ENCODE data around the gene SBF1.

The SBF1 gene

DNA sequence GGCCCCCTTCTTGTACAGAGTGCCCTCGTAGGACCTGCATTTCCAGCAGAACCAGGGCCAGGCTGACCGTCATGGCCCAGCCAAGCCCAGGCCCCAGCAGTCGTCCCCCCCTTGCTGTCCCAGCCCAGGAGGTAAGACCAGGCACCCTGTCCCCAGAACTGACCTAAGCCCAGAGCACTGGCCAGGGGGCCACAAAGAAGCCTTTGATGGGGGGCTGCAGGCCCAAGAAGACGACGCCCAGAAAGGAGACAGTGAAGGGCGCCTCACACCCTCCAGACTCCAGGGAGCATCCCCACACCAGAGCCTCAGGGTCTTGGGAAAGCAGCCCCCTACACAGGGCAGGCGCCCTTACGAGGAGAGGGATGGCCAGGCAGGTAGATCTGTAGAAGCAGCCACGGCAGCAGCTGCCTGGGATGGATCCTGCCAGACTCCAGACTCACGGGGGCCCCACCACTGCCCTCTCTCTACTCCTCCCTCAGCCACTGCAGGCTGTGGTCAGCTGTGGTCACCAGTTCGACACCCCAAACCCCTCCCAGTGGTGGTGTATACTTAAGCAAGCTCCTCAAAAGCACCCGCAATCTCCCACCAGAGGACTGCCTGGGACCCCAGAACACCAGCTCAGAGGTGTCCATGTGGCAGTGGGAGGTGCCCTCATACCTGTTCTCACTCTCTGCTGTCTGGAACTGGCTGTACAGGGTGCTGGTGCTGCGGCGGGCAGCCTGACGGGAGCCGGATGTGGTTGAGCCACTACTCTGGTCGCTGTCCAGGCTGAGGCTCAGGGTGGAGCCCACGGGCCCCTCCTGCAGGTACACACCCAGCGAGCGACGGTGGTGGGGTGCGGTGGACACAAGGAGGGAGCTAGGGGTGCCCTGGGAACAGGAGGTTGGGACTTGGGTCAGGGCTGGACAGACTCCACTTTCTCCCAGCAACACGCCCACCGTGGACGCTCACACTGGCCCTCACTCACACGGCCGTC lies 27.0 kb downstream of the SBF1 start:
- DNase-seq (ENCODE audit: low read depth), result no peak
- H3K4me3 ChIP-seq (ENCODE audit: low read depth, low read length), result no peak overlapping the region

DNA sequence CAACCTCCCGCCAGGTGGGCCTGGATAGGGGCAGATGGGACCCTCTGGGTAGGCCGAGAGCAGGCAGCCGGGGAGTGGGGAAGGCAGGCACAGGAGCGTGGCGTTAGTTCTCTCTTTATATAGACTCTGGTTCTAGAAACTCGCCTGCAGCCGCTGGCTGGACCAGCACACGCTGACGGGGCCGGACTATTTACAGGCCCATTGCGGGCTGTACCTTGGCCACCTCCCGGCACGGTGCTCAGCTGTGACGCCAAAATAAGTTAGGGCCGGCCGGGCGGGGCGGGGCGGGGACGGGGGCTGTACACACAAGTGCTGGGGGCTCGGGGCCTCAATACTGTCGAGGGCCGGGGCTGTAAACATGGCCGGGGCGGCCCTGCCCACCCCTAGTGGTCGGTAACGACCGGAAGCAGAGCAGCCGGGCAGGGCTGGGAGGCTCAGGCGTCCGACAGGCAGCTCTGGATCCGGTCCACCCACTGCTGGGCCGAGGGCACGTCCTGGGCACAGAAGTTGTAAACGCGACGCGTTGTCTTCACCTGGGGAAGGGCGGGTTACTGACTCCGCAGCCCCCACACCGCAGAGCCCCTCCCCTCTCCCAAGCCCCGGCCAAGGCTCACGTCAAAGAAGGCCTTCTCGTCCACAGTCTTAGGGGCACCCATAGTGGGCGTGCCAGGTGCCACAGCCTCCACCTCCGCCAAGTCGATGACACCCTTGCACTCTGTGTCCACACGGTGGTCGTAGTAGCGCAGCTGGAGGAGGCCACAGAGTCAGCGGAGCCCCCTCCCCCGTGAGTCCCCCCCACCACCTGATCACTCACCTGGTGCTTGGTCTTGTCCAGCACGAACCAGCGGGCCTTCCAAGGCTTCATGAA lies 27.9 kb downstream of the SBF1 start:
- H3K4me3 ChIP-seq (ENCODE audit: low read depth, low read length), result no peak overlapping the region
- DNase-seq (ENCODE audit: low read depth), result no peak

DNA sequence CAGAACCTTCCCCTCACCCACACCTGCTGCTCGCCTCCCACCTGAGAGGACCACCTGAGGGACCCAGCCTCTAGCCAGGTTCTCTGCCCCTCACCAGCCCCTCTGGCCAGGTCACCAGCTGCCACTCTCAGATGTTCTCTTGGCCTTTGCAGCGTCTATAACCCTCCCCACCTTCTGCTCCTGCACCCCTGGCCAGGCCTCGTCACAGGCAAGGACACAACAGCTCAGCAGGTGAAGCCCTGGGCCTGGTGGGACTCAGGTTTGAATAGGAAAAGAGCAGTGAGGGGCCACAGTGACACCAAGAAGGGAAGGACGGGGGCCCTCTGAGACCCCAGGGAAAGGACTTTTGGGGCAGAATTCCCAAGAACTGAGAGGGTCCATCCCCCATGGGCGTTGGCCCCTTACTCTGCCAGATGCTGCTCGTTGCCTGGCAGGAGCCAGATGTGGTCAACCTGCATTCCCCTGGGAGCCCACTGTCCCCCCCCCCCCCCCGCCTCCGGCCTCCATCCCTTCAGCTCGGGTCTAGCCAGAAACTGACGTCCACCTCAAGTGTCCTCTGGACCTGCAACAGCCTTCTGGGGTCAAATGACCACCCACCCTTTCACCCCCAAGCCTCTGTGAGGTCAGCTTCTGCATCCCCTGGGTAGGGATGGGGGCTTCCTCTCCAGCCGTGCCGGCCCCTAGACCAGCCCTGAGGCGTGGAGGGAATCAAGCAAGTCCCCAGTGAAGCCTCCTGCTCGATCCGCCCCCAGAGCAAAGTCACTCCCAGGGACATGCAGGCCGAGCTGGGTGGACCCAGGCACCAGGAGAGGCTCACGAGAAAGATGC lies 28.7 kb downstream of the SBF1 start:
- H3K4me3 ChIP-seq (ENCODE audit: low read depth, low read length), result no peak overlapping the region
- DNase-seq (ENCODE audit: low read depth), result no peak

GRCh38 chr22:50445071-50445879 lies 29.6 kb downstream of the SBF1 start:
- no peak for DNase-seq (ENCODE audit: low read depth)
- H3K4me3 ChIP-seq (ENCODE audit: low read depth, low read length), result no peak overlapping the region

DNA sequence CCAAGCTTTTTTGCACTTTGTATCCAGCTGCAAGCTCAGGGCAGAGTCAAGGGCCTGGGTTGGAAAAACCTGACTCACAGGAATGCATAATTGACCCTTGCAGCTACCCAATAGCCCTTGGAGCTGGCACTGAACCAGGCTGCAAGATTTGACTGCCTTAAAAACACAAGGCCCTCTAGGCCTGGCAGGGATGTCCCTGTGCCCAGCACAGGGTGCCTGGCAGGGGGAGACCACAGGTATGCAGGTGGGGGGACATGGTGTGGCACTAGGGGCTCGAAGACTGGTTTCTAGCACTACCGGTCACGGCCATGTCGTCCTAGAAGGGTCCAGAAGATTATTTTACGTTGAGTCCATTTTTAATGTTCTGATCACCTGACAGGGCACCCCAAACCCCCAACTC lies 30.2 kb downstream of the SBF1 start:
- peak; percentile 30 for DNase-seq (ENCODE audit: low read depth)
- no peak overlapping the region for H3K4me3 ChIP-seq (ENCODE audit: low read depth, low read length)

DNA sequence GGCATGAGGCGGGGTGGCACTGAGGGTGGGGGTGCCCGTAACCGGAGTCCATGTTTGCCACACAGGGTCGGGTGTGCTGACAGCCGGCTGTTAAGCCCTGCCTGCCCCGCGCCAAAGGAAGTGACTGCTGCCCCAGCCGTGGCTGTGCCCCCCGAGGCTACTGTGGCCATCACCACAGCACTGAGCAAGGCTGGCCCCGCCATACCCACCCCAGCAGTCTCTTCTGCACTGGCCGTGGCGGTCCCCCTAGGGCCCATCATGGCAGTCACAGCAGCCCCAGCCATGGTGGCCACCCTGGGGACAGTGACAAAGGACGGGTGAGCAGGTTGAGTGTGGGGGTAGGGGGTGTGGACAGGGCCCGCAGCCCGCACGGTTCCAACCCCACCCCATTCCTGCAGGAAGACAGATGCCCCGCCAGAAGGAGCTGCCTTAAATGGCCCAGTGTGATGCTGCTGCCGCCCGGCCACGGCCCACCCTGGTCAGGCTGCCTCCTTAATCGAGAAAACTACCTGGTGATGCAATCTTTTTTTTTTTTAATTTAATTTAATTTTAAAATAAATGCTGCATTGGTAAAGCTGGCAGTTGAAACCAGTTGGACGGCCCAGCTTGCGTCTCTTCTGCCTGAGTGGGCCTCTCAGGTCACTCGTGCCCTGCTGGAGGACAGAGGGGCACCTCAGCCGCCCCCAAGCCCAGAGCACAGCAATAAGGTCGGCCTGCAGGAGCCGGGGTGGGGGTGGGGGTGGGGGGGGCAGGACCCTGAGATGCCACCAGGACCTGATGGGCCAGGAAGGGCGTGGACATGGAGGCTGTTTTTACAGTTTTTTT lies 30.8 kb downstream of the SBF1 start:
- H3K4me3 ChIP-seq (ENCODE audit: low read depth, low read length), result no peak overlapping the region
- no peak for DNase-seq (ENCODE audit: low read depth)

DNA sequence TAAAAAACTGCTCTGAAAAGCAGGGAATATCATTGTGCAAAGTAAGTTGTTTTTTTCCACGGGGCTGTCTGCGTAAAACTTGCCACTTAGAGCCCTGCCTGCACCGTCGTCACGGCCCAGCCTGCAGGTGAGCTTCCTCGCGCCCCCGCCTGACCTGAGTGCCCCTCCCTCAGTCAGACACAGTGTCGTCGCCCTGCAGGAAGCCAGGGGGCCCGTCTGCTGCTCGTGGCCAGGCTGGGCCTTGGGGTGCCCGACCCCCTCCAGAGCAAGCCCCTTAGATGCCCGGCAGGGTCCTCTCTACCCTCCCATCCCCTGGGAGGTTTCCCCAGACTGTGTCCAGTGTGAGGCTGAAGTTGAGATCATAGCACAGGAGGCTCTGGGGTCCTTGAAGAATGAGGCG lies 31.6 kb downstream of the SBF1 start:
- no peak overlapping the region for H3K4me3 ChIP-seq (ENCODE audit: low read depth, low read length)
- no peak for DNase-seq (ENCODE audit: low read depth)

DNA sequence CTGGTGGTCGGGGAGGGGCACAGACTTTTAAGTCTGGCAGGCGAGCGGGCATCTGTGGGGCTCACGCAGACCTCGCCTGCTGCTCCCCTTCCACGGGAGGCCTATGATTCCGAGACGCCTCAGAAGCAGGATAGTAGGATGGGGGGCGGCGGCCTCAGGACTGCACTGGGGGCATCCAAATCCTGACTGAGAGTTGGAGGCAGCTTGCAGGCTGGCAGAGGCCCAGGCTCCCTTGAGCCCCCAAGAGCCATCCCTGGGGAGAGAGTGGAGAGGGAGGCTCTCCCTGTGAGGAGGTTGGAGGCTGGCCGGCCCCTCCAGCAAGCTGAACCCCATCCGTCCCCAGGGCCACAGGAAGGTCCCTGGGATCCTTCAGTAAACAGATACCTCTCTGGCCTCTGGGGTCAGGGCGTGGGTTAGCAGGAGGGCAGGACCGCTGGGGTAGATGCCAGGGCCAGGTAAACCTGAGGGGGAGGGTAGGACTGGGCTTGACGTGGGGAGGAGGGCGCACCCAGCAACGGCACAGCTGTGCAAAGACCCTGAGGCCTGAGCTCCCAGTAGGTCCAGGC lies 33.3 kb downstream of the SBF1 start:
- no peak for DNase-seq (ENCODE audit: low read depth)
- H3K4me3 ChIP-seq (ENCODE audit: low read depth, low read length), result no peak overlapping the region

DNA sequence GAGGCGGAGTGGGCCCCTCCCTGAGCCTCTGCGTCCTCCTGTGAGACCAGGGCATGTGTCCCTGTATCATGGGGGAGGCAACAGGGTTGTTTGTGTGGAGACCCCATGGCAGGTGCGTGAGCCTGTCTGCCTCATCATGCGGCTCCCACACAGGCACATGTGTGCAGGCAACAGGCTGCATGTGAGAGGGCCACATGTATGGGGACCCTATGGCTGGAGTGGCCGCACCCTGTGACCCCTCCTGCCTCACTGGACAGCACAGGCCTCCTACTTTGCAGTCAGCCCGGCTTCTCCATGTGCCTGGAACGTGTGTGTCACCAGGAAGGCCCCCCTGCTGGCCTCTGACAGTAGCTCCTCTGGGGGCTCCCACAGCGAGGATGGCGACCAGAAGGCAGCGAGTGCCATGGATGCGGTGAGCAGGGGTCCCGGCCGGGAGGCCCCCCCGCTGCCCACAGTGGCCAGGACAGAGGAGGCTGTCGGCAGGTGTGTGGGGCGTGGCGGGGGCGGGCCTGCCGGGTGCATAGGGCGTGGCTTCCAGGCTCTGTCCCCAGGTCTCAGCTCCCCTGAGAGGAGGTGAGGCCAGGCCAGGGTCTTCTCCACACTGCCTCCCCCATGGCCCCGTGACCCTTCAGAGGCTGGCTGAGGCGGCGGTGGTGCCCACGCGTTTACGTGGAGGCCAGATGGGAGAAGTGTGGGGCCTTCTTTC lies 34.1 kb downstream of the SBF1 start:
- DNase-seq (ENCODE audit: low read depth), result no peak
- H3K4me3 ChIP-seq (ENCODE audit: low read depth, low read length), result no peak overlapping the region

GRCh38 chr22:50439871-50440331 lies 34.9 kb downstream of the SBF1 start:
- no peak overlapping the region for H3K4me3 ChIP-seq (ENCODE audit: low read depth, low read length)
- no peak for DNase-seq (ENCODE audit: low read depth)

DNA sequence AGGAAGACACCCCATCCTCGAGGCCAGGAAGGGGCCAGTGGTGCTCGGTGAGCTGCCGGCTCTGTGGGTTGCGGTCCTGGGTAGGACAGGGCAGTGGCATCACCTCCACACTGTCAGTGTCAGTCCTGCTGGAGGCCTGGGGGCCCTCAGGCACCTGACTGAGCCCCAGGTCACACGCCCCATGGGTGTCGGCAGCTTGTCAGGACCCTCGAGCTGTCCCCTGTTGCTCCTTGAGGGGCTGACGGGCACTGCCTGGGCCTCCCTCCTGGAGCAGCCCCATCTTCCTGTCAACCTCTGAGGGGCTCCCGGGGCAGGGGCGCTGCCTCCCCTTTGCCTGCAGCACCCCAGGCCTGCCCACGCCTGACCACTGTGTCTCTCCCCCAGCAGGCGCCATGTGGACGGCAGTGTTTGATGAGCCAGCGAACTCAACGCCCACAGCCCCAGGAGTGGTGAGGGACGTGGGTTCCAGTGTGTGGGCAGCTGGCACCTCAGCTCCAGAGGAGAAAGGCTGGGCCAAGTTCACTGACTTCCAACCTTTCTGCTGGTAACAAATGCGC lies 35.4 kb downstream of the SBF1 start:
- DNase-seq (ENCODE audit: low read depth), result no peak
- no peak overlapping the region for H3K4me3 ChIP-seq (ENCODE audit: low read depth, low read length)

GRCh38 chr22:50438305-50439275 lies 36.2 kb downstream of the SBF1 start:
- no peak overlapping the region for H3K4me3 ChIP-seq (ENCODE audit: low read depth, low read length)
- no peak for DNase-seq (ENCODE audit: low read depth)

DNA sequence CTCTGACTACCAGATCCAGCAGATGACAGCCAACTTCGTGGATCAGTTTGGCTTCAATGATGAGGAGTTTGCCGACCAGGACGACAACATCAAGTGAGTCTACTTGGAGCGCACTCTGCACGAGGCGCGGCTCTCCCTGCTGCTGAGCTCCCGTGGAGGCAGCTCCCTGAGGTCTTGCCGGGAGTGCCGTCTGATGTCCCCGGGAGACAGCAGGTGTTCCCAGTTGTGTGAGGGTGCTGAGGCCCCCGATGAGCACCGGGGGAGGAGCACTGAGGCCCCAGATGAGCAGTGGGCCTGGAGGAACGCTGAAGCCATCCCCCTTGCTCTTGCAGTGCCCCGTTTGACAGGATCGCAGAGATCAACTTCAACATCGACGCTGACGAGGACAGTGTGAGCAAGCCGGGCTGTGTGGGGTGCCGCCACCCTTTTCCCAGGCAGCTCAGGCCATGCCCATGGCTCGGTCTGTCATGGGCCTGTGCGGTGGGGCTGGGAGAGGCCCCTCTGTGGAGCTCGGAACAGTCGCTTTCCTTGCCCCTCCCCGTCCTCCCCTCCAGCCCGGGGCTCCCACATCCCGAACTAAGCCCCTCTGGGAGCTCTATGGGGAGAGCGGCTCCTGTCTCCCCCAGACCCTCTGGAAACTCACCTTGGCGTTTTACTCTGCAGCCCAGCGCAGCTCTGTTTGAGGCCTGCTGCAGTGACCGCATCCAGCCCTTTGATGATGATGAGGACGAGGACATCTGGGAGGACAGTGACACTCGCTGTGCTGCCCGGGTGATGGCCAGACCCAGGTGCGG lies 37.1 kb downstream of the SBF1 start:
- no peak overlapping the region for H3K4me3 ChIP-seq (ENCODE audit: low read depth, low read length)
- DNase-seq (ENCODE audit: low read depth), result no peak

DNA sequence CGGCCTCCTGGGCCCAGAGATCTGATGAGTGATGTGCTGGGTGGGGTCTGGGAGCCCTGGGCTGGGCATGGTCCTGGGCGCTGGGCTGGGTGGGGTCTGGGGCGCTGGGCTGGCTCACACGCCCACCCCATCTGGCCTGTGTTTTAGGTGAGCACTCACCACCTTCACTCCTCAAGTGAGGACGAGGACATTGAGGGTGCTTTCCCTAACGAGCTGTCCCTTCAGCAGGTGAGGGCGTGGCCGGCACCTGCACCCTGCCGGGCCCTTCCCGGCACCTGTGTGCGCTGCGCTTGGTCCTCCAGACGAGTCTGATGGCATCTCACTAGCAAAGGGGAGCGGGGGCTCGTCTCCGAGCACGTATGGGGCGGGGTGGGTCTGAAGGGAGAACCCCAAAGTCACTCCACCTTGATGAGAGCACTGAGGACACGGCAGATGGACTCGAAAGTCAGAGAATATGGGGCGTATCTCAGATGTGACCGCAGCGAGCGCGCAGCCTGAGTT lies 37.9 kb downstream of the SBF1 start:
- no peak for DNase-seq (ENCODE audit: low read depth)
- H3K4me3 ChIP-seq (ENCODE audit: low read depth, low read length), result no peak overlapping the region
